Stimulated activated CD4-positive, alpha-beta T cell treated with anti-CD3 and anti-CD28 coated beads, TNF-alpha, amount 100 ng/mL, for 1 hour (primary cell): ENCODE data around the gene SAFB.

Experiments
- DNase-seq, 3 donors: peaks; one replicate each; pipeline ENCODE4 v3.0.0-alpha.2; 2020; ENCODE audit warnings: low read depth in 3 of 3, low spot score in 1 of 3

SAFB gene

GRCh38 chr19:5622465-5623396 is at the start of gene SAFB, which contains the start of gene SAFB2:
Gene SAFB, plus strand, starts transcription at chr19:5623083. Its CDS starts 123 bp downstream, at chr19:5623206.
Gene SAFB2, minus strand, starts transcription at chr19:5622776. Its CDS starts 61 bp downstream, at chr19:5622715.
- DNase-seq, result peak; percentile 97 to 100 (median 99)

GRCh38 chr19:5575590-5575989 is 47.3 kb upstream of the SAFB start:
- no peak for DNase-seq

DNA sequence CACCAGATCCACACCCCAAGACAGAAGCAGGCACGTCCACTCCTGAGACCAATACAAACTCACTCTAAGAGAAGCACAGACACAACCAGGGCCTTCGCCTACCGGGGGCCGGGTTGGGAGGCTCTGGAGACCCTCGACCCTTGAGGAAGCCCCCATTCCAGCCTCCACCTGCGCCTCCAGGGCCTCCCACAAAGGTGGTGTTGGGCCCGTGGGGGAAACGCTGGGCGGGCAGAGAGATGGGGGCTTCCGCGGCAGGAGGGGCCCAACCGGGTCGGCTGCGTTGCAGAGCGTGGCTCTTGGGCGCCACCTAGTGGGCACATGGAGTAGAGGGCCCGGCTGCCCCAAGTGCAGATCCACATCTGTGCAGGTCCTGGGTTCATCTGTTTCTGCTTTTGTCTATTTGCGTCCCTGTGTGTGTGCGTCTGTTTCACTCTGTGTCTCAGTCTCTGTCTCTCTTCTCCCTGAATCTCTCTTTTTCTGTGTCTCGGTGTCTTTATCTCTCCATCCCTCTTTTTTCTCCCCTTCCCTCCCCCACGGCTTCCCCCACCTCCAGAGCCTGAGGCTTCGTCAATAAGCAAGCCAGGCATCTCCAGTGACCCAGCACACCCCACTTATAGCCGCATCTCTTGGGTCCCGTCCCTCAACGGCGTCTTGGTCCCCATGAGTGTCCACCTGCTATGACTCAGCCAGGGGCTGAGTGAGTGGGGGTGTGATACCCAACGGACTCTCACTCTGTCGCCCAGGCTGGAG is 44.6 kb upstream of the SAFB start:
- DNase-seq, result peak; percentile 26 to 64 (median 42)

- DNase-seq, result no peak
These were observed 43.6 kb upstream of the SAFB start for GRCh38 chr19:5579286-5579685.

GRCh38 chr19:5579697-5580096 is 43.2 kb upstream of the SAFB start:
- DNase-seq, result no peak

GRCh38 chr19:5580161-5580571 is 42.7 kb upstream of the SAFB start:
- DNase-seq, result no peak

GRCh38 chr19:5585461-5586299 is 37.2 kb upstream of the SAFB start:
- DNase-seq, result peak in 1 of 3 donors; percentile 28

DNA sequence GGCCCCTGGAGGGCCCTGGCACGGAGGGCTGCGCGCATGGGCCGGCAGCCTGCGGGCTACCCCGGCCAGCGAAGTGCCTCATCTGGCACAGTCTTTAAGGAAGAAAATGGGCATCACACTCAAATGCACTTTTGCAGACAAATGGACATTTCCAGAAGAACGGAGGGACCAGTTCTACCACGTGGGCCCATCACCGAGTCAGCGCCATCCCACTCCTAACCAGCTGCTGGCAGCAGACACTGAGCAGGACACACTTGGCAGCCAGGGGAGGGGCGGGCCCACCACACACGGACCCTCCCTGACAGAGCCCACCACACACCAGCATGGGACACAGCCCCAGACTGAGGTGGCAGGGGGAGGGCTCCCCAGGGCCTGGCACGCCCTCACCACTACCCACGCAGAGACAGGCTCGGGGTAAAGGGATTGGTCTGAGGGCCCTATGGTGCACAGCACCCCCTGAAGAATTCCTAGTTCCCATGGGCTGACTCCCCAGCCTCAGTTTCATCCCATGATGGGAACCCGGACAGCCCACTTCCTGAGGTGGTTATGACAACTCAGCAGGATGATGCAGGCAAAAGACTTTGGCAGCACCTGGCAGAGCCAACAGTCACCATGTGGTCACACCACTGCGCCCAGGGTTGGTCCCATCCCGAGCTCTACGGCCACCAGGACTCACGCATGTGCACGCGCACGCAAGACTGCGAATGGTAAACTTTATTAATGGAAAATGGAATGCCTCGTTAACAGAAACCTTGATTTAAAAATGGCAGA is 36.4 kb upstream of the SAFB start:
- DNase-seq, result no peak

- no peak for DNase-seq
These were observed 35.8 kb upstream of the SAFB start for GRCh38 chr19:5587071-5587455.

- DNase-seq, result no peak
These were observed 35.2 kb upstream of the SAFB start for GRCh38 chr19:5587661-5588060.

DNA sequence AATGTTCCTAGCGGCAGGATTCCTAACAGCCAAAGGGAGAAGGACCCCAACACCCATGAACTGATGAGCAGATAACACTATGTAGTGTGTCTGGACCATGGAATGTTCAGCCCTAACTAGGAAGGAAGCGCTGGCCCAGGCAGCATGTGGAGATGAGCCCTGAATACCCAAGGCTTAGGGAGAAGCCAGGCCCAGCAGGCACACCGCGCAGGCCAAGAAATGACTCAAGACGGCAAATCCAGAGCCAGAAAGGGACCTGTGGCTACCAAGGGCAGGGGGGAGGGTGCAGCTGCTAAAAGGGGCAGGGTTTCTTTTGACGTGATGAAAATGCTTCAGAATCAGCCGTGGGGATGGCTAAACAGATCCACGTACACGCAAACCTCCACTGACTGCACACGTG is 34.4 kb upstream of the SAFB start:
- no peak for DNase-seq

DNA sequence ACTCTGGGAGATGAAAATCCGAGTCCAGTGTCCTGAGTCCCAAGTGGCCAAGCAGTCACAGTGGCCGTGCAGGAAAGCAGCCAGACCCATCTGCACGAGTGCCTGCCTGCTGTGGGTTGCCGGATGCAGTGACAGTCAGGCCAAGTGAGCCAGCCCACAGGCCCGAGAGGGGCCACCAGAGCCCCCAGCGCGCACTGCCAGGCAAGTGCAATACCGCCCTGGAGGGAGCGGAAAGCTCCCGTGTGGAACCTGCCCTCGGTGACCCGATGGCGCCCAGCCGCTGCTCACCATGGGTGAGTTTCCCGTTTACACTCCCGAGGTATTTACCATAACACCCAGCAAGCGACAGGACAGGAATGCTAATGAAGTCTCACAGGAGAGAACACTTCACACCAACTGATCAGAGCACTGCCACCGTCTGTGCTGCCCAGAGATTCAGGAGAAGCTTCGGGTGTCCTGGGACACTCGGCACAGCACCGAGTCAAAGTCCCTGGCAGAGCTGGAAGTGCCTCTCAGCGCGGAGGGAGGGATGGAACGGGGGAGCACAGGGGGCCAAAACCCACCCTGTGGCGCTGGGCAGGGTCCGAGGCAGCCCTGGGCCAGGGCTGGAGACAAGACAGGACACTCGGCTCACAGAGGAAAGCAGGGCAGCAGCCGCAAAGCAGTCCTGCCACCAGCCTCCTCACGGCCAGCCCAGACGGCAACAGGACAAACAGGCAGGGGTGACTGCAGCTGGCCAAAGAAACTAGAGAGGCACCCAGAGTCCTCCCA is 33.8 kb upstream of the SAFB start:
- no peak for DNase-seq

DNA sequence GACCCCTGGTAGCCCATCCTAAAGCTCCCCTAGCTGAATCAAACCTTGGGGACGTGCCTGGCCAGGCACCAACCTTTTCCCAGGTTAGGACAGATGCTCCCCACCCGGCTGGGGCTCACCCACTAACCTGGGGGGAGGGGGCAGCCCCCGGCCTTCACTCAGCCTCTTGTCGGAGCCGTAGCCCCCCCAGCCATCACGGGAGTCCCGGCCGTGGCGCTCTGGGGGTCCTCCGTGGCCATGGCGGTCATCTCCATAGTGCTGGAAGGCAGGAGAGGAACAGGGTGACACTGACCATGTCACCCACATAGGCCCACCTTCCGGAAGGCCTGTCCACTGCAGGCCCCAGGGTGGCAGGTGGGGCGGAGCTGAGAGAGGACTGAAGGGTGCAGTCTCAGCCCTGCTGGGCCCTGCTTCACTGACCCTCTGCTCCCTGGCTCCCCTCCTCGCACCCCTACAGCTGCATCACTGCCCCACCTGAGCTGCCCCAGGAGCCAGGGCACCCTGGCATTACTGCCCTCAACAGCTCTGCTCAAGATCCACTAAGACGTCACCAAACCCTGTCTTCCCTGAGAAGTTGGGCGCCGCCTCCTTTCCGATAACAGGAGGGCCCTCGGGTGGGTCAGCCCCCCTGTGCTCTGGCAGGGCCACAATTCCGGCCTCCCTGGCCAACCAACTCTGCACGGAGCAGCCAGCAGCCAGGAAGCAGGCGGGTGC is 32.6 kb upstream of the SAFB start:
- DNase-seq, result no peak

DNA sequence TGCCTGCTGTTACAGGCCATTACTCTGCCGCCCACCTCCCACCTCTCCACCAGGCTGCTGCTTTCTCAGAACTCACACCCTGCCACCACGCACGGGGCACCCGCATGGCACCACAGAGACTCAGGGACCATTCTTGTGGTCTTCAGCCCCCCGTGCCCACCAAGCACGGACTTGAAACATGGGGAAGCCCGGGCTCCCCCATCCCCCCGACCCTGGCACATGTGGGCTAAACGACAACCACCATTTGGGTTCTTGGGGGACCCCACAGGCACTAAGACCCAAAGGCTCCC is 32.1 kb upstream of the SAFB start:
- no peak for DNase-seq

GRCh38 chr19:5591476-5591875 is 31.4 kb upstream of the SAFB start:
- DNase-seq, result no peak

DNA sequence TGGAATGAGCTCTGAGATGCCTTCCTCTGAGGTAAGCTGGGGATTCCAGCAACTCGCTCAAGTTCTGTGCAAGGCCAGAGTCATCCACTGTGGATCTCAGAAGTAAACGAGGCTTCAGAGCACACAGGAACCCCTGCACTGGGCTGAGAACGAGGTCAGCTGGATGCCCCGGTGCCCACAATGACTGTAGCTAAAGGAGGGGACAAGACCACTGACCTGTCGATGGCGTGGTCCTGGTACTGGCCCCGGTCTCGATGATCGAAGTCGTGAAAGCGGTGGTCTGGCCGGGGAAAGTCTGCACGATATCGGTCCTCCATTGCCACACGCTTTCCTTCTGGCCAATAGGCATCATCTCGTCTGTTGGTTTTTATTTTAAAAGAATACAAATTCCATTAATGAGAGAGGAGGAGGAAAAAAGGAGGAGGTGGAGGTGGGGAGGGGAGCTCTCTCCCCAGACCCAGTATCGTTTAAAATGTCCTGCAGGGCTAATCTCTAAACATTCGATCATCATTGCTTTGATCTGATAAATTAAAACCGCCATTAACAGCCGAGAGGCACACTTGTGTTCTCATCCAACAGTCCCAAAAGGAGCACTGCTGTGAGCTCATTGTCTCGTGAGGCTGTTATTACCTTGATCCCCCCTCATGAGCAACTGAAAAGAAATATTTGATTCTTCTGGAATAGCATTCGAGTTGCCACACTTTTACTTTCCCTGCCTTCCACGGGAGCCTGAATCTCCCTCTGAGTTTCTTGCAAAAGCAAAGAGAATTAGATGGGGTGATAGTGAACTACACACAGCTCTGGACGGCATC is 30.1 kb upstream of the SAFB start:
- no peak for DNase-seq

DNA sequence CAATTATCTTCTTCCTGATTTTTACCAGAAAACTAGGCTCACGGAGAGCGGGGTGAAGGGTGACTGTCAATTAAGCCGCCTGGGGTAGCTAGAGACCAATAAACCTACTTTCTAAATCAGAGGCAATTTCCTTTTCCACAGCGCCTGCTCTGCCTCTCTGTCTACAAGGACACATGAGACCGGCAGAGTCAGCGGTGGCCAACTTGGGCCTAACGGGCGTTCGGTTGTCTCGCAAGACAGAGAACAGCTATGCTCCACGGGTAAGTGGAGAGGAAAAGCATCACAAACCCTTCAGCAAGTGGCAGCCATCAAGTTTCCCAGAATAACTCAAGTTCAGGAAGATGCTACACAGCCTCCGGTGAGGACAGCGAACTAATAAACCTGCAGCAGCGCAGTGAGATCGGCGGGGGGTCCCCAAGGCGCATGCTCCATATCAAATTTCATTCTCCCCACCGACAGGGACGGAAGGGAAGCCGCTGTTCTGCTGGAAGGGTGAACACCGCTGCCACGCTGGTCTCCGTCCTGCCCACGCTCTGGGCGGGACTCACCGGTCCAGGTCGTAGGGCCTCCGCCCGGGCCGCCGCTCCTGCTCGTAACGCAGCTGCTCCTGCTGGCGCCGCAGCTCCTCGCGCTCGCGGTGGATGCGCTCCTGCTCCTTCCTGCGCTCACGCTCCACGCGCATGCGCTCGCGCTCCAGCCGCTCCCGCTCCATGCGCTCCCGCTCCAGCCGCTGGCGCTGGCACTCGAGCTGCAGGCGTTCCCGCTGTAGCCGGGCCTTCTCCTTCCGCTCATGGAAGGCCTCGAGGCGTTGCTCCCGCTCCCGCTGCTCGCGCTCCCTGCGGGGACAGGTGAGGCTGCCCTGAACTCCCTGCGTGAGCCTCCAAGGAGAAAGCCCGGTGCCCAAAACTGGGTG is 29.3 kb upstream of the SAFB start:
- no peak for DNase-seq
